HEK293 (cell line): ENCODE data around the gene FUT1.

Experiments
- CTCF ChIA-PET: fragments of 350-600 bp; formaldehyde crosslinking; extraction: SDS; loops from one replicate; lab custom pipeline; 2021; ENCODE audit warnings: antibody characterized with exemption; lab: Yijun Ruan, JAX
- POLR2A ChIA-PET: fragments of 300-600 bp; formaldehyde crosslinking; extraction: SDS; loops from one replicate; lab custom pipeline; 2020; ENCODE audit warnings: antibody characterized with exemption, inconsistent platforms; lab: Yijun Ruan, JAX
- H3K27ac ChIP-seq: fragments of 200-500 bp; sonication (Bioruptor generic); 2 replicates; pipeline ENCODE4 v1.5.1; 2014; ENCODE audit warnings: low read depth, low read length, control low read depth, inconsistent platforms; ENCODE audit errors: extremely low read depth
- H3K36me3 ChIP-seq, 2 experiments: fragments of 200-500 bp in 1 of 2; sonication (Bioruptor generic) in 1 of 2; 1 replicate in 1 of 2; 2 replicates in 1 of 2; pipeline ENCODE4 v1.5.1; 2014 to 2017; ENCODE audit warnings: inconsistent platforms in 2 of 2, low read length in 2 of 2; ENCODE audit not compliant: control insufficient read depth in 2 of 2, insufficient read depth in 1 of 2
- H3K4me1 ChIP-seq: fragments of 200-500 bp; sonication (Bioruptor generic); 2 replicates; pipeline ENCODE4 v1.5.1; 2014; ENCODE audit warnings: mild to moderate bottlenecking, low read length, inconsistent platforms; ENCODE audit not compliant: control insufficient read depth, insufficient read depth
- H3K4me3 ChIP-seq: 2 replicates; pipeline ENCODE4 v1.5.1; 2011; ENCODE audit warnings: low read depth, mild to moderate bottlenecking, control low read depth, low read length, moderate library complexity
- H3K9me3 ChIP-seq: fragments of 200-500 bp; sonication (Bioruptor generic); 2 replicates; pipeline ENCODE4 v1.5.1; 2014; ENCODE audit warnings: low read depth, low read length, inconsistent platforms; ENCODE audit not compliant: control insufficient read depth, insufficient read depth
- FEZF1 ChIP-seq: fragments of 450-650 bp; formaldehyde crosslinking; IDR thresholded peaks from 2 replicates; pipeline ENCODE4 v1.5.1; 2016; ENCODE audit warnings: missing biosample characterization, missing genetic modification characterization
- PRDM6 ChIP-seq: fragments of 450-650 bp; formaldehyde crosslinking; IDR thresholded peaks from 2 replicates; pipeline ENCODE4 v1.5.1; 2017; ENCODE audit warnings: missing biosample characterization, missing genetic modification characterization
- SCRT2 ChIP-seq: fragments of 450-650 bp; formaldehyde crosslinking; IDR thresholded peaks from 2 replicates; pipeline ENCODE4 v1.5.1; 2016; ENCODE audit warnings: missing biosample characterization, missing genetic modification characterization
- TSHZ1 ChIP-seq: fragments of 450-650 bp; formaldehyde crosslinking; IDR thresholded peaks from 2 replicates; pipeline ENCODE4 v1.5.1; 2016; ENCODE audit warnings: missing biosample characterization, missing genetic modification characterization, borderline replicate concordance
- ZNF146 ChIP-seq: fragments of 450-650 bp; formaldehyde crosslinking; IDR thresholded peaks from 2 replicates; pipeline ENCODE4 v1.5.1; 2016; ENCODE audit warnings: missing biosample characterization, missing genetic modification characterization
- ZNF174 ChIP-seq: fragments of 450-650 bp; formaldehyde crosslinking; IDR thresholded peaks from 2 replicates; pipeline ENCODE4 v1.5.0; 2017; ENCODE audit warnings: missing biosample characterization, mild to moderate bottlenecking, missing genetic modification characterization
- ZNF24 ChIP-seq: fragments of 450-650 bp; formaldehyde crosslinking; IDR thresholded peaks from 2 replicates; pipeline ENCODE4 v1.5.1; 2016; ENCODE audit warnings: missing biosample characterization, missing genetic modification characterization
- ZNF302 ChIP-seq: fragments of 450-650 bp; formaldehyde crosslinking; IDR thresholded peaks from 2 replicates; pipeline ENCODE4 v1.5.1; 2016; ENCODE audit warnings: missing biosample characterization, missing genetic modification characterization, low read depth
- ZNF324 ChIP-seq: fragments of 450-650 bp; formaldehyde crosslinking; IDR thresholded peaks from 2 replicates; pipeline ENCODE4 v1.5.1; 2016; ENCODE audit warnings: missing biosample characterization, missing genetic modification characterization
- ZNF416 ChIP-seq: fragments of 450-650 bp; formaldehyde crosslinking; IDR thresholded peaks from 2 replicates; pipeline ENCODE4 v1.5.1; 2016; ENCODE audit warnings: missing biosample characterization, missing genetic modification characterization
- ZNF423 ChIP-seq: fragments of 450-650 bp; formaldehyde crosslinking; IDR thresholded peaks from 2 replicates; pipeline ENCODE4 v1.5.1; 2016; ENCODE audit warnings: missing biosample characterization, missing genetic modification characterization
- ZNF433 ChIP-seq: fragments of 450-650 bp; formaldehyde crosslinking; IDR thresholded peaks from 2 replicates; pipeline ENCODE4 v1.5.1; 2016; ENCODE audit warnings: missing biosample characterization, missing genetic modification characterization, low read depth
- ZNF518A ChIP-seq: fragments of 450-650 bp; formaldehyde crosslinking; conservative IDR thresholded peaks from 2 replicates; pipeline ENCODE4 v1.5.1; 2016; ENCODE audit warnings: low read depth, missing biosample characterization, missing genetic modification characterization
- ZNF529 ChIP-seq: fragments of 450-650 bp; formaldehyde crosslinking; IDR thresholded peaks from 2 replicates; pipeline ENCODE4 v1.5.1; 2017; ENCODE audit warnings: missing genetic modification characterization, missing biosample characterization; ENCODE audit not compliant: insufficient replicate concordance
- ZNF548 ChIP-seq: fragments of 450-650 bp; formaldehyde crosslinking; IDR thresholded peaks from 2 replicates; pipeline ENCODE4 v1.5.1; 2016; ENCODE audit warnings: missing biosample characterization, missing genetic modification characterization
- ZNF580 ChIP-seq: fragments of 450-650 bp; formaldehyde crosslinking; IDR thresholded peaks from 2 replicates; pipeline ENCODE4 v1.5.1; 2016; ENCODE audit warnings: missing biosample characterization, missing genetic modification characterization
- ZNF610 ChIP-seq: fragments of 450-650 bp; formaldehyde crosslinking; IDR thresholded peaks from 2 replicates; pipeline ENCODE4 v1.5.1; 2016; ENCODE audit warnings: missing biosample characterization, missing genetic modification characterization, borderline replicate concordance
- ZNF621 ChIP-seq: fragments of 450-650 bp; formaldehyde crosslinking; IDR thresholded peaks from 2 replicates; pipeline ENCODE4 v1.5.1; 2017; ENCODE audit warnings: missing biosample characterization, missing genetic modification characterization
- ZNF664 ChIP-seq: fragments of 450-650 bp; formaldehyde crosslinking; IDR thresholded peaks from 2 replicates; pipeline ENCODE4 v1.5.1; 2016; ENCODE audit warnings: missing biosample characterization, missing genetic modification characterization
- ZXDB ChIP-seq: fragments of 450-650 bp; formaldehyde crosslinking; IDR thresholded peaks from 2 replicates; pipeline ENCODE4 v1.5.1; 2016; ENCODE audit warnings: missing biosample characterization, missing genetic modification characterization

The FUT1 gene

GRCh38 chr19:48757741-48758144 lies 5.3 kb upstream of the FUT1 start:
- POLR2A ChIA-PET: no interaction called here
- Histone ChIP-seq H3K4me3 (no peak overlapping the region), H3K4me1 (no peaks in the 10 kb centered on the region; the same call in 1 of the 2 replicates), H3K27ac (no peak overlapping the region), H3K9me3 (no peaks in the 10 kb centered on the region), H3K36me3 (no peaks in the 10 kb centered on the region)
- CTCF ChIA-PET: interaction anchor here (0.6 to 1.4 kb wide), 2 partner anchors 30 to 426 kb away, joined by 3 to 9 read pairs; no protein-coding TSS in a partner anchor
- TF ChIP-seq ZNF324 (tag by site-specific recombination) (no peak), ZNF529 (tag by site-specific recombination) (no peak), ZNF518A (tag by site-specific recombination) (no peak), ZNF610 (tag by site-specific recombination) (no peak), ZNF621 (tag by site-specific recombination) (no peak), ZNF433 (no peak), TSHZ1 (tag by site-specific recombination) (no peak), ZNF146 (no peak), FEZF1 (tag by site-specific recombination) (no peak), ZNF664 (tag by site-specific recombination) (no peak), ZNF423 (tag by site-specific recombination) (no peak), ZNF548 (tag by site-specific recombination) (no peak), PRDM6 (tag by site-specific recombination) (no peak), ZXDB (tag by site-specific recombination) (no peak), ZNF580 (tag by site-specific recombination) (no peak), ZNF24 (tag by site-specific recombination) (no peak), ZNF302 (tag by site-specific recombination) (no peak), ZNF174 (tag by site-specific recombination) (no peak), SCRT2 (tag by site-specific recombination) (no peak), ZNF416 (no peak)
